Effector CD8-positive, alpha-beta T cell (primary cell): ENCODE measurements around the gene AP1M2.
"Not testable (repeated sequence)": the region's sequence is repeated elsewhere in the genome, so short reads cannot be mapped to it uniquely, and the experiment has no call there.

Source experiments
- DNase-seq: peaks from one replicate; lab custom pipeline; 2025; lab: John Stamatoyannopoulos, UW

AP1M2 gene

DNA sequence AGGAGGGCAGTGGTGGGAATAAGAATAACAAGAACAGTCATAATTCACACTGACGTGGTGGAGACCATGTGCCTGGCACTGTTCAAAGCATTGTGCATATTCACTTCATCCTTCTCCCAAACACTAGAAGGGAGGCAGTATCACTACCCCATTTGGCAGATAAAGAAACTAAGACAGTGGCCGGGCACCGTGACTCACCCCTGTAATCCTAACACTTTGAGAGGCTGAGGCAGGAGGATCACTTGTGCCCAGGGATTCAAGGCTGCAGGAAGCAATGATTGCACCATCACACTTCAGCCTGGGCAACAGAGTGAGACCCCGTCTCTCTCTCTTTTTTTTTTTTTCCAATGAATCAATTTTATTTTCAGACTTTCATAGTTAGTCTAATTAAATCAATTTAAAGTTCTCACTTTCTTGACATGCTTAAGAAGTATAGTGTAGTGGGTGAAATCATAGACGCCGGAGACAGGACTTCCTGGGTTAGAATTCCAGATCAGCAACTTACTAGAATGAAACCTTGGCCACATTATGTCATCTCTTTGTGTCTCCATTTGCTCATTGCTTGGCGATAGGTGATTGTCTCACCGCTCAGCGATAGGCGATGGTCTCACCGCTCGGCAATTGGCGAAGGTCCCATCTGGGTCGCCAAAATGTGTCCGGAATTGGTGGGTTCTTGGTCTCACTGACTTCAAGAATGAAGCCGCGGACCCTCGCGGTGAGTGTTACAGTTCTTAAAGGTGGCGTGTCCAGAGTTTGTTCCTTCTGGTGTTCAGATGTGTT lies 48.7 kb downstream of the AP1M2 start:
- DNase-seq = no peak

DNA sequence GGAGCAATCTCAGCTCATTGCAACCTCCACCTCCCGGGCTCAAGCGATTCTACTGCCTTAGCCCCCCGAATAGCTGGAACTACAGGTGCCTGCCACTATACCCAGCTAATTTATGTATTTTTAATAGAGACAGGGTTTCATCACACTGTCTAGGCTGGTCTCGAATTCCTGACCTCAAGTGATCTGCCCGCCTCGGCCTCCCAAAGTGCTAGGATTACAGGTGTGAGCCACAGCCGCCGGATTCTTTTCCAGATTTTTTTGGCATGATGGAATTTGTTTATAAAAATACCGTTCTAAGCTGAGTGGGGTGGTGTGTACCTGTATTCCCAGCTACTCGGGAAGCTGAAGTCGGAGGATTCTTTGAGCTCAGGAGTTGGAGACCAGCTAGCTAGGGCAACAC lies 49.4 kb downstream of the AP1M2 start:
- no peak for DNase-seq

DNA sequence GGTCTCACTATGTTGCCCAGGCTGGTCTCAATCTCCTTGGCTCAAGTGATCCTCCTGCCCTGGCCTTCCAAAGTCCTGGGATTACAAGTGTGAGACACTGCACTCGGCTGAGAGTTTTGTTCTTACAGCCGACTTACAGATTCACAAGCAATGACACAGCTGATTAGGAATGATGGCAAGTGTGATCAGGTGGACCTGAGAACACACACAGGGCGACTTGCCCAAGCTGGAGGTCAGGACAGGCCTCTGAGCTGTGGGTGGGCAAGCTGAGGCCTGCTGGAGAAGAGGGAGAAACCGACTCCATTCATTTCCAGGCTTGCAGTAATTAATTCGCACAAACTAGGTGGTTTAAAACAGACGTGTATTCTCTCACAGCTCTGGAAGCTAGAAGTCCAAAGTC lies 51.5 kb downstream of the AP1M2 start:
- no peak for DNase-seq

- DNase-seq = no peak
These were observed 53.3 kb downstream of the AP1M2 start for GRCh38 chr19:10533646-10534386.

GRCh38 chr19:10532457-10532856 lies 54.7 kb downstream of the AP1M2 start:
- DNase-seq = no peak

DNA sequence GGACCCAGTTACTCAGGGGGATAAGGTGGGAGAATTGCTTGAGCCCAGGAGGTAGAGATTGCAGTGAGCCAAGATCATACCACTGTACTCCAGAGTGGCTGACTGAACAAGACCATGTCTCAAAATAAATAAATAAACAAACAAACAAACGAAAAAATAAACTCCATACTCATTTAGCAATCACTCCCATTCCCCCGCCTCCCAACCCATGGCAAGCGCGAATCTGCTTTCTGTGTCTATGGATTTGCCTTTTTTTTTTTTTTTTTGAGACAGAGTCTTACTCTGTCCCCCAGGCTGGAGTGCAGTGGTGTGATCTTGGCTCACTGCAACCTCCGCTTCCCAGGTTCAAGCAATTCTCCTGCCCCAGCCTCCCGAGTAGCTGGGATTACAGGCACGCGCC lies 60.2 kb downstream of the AP1M2 start:
- not testable (repeated sequence) for DNase-seq

DNA sequence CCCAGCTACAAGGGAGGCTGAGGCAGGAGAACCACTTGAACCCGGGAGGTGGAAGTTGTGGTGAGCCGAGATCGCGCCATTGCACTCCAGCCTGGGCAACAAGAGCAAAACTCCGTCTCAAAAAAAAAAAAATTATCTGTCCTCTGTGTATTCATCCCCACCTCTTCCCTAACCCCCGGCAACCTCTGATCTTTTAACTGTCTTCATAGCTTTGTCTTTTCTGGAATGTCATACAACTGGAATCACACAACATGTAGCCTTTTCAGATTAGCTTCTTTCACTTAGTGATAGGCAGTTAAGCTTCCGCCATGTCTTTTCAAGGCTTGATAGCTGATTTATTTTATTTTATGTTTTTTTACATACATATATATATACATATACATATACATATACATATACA lies 61.5 kb downstream of the AP1M2 start:
- DNase-seq = no peak

GRCh38 chr19:10523135-10523636 lies 63.9 kb downstream of the AP1M2 start:
- DNase-seq = no peak
